GM23338 (cell line): ENCODE measurements around the gene EXOC6.

Experiments
- CREB1 ChIP-seq: fragments of 250-450 bp; sonication (Bioruptor Pico); IDR thresholded peaks from 2 replicates; pipeline ENCODE4 v1.5.0; 2020; ENCODE audit warnings: low read depth, mild to moderate bottlenecking, moderate library complexity
- ETS1 ChIP-seq: IDR thresholded peaks from 2 replicates; pipeline ENCODE4 v1.6.1; 2016; ENCODE audit warnings: antibody characterized with exemption
- EZH2 ChIP-seq: fragments of 200-600 bp; sonication (generic); IDR thresholded peaks from one replicate; pipeline ENCODE4 v1.8.0; 2017; ENCODE audit warnings: antibody characterized with exemption, mild to moderate bottlenecking, low read depth; ENCODE audit not compliant: unreplicated experiment
- EZH2phosphoT487 ChIP-seq: fragments of 200-600 bp; sonication (generic); IDR thresholded peaks from one replicate; pipeline ENCODE4 v1.8.1; 2018; ENCODE audit warnings: antibody characterized with exemption; ENCODE audit not compliant: unreplicated experiment
- POLR2AphosphoS5 ChIP-seq: IDR thresholded peaks from 2 replicates; pipeline ENCODE4 v1.6.1; 2016; ENCODE audit warnings: antibody characterized with exemption, low read depth
- ZNF114 ChIP-seq: fragments of 250-450 bp; sonication (Bioruptor Pico); IDR thresholded peaks from 2 replicates; pipeline ENCODE4 v1.5.0; 2020; ENCODE audit warnings: mild to moderate bottlenecking, moderate library complexity
- ZNF462 ChIP-seq: fragments of 250-450 bp; sonication (Bioruptor Pico); IDR thresholded peaks from 2 replicates; pipeline ENCODE4 v1.5.0; 2020; ENCODE audit warnings: mild to moderate bottlenecking, moderate library complexity
- TF ChIP-seq, protein P1 (sequence below), 2 experiments: fragments of 200-600 bp in 1 of 2; sonication (generic) in 1 of 2; conservative IDR thresholded peaks; 2 replicates each; pipeline versions ENCODE4 v1.5.1 to v1.6.1; 2016 to 2017; ENCODE audit warnings: antibody characterized with exemption in 2 of 2, low read depth in 2 of 2, mild to moderate bottlenecking in 2 of 2, moderate library complexity in 1 of 2
- TF ChIP-seq, protein P2 (sequence below): IDR thresholded peaks from one replicate; pipeline ENCODE4 v1.6.1; 2018; ENCODE audit warnings: antibody characterized with exemption; ENCODE audit not compliant: unreplicated experiment

DNA sequence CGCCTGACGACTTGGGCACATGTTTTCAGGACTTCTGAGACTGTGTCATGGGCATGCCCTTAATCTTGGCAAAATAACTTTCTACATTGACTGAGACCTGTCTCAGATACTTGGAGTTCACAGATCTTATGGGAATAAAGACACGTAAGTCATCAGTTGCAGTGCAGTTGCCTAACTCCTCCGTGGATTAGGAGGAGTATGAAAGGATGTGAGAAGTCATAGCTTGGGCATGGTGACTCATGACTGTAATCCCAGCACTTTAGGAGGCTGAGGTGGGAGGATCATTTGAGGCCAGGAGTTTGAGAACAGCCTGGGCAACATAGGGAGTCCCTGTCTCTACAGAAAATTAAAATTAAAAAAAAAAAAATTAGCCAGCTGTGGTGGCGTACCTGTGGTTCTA, 49.6 kb downstream of the EXOC6 start:
- TF ChIP-seq POLR2AphosphoS5, result no peak
- TF ChIP-seq ZNF114 (CRISPR knock-in tag), result no peak
- TF ChIP-seq ETS1, result no peak
- TF ChIP-seq, protein P1, sequence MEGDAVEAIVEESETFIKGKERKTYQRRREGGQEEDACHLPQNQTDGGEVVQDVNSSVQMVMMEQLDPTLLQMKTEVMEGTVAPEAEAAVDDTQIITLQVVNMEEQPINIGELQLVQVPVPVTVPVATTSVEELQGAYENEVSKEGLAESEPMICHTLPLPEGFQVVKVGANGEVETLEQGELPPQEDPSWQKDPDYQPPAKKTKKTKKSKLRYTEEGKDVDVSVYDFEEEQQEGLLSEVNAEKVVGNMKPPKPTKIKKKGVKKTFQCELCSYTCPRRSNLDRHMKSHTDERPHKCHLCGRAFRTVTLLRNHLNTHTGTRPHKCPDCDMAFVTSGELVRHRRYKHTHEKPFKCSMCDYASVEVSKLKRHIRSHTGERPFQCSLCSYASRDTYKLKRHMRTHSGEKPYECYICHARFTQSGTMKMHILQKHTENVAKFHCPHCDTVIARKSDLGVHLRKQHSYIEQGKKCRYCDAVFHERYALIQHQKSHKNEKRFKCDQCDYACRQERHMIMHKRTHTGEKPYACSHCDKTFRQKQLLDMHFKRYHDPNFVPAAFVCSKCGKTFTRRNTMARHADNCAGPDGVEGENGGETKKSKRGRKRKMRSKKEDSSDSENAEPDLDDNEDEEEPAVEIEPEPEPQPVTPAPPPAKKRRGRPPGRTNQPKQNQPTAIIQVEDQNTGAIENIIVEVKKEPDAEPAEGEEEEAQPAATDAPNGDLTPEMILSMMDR (conservative IDR thresholded peaks at IDR 0.05; ENCODE audit: low read depth in 2 of 2), result no peak
- TF ChIP-seq EZH2phosphoT487, result no peak
- no peak for TF ChIP-seq CREB1 (CRISPR knock-in tag)
- TF ChIP-seq EZH2, result no peak
- no peak for TF ChIP-seq ZNF462 (CRISPR knock-in tag)
- TF ChIP-seq, protein P2, sequence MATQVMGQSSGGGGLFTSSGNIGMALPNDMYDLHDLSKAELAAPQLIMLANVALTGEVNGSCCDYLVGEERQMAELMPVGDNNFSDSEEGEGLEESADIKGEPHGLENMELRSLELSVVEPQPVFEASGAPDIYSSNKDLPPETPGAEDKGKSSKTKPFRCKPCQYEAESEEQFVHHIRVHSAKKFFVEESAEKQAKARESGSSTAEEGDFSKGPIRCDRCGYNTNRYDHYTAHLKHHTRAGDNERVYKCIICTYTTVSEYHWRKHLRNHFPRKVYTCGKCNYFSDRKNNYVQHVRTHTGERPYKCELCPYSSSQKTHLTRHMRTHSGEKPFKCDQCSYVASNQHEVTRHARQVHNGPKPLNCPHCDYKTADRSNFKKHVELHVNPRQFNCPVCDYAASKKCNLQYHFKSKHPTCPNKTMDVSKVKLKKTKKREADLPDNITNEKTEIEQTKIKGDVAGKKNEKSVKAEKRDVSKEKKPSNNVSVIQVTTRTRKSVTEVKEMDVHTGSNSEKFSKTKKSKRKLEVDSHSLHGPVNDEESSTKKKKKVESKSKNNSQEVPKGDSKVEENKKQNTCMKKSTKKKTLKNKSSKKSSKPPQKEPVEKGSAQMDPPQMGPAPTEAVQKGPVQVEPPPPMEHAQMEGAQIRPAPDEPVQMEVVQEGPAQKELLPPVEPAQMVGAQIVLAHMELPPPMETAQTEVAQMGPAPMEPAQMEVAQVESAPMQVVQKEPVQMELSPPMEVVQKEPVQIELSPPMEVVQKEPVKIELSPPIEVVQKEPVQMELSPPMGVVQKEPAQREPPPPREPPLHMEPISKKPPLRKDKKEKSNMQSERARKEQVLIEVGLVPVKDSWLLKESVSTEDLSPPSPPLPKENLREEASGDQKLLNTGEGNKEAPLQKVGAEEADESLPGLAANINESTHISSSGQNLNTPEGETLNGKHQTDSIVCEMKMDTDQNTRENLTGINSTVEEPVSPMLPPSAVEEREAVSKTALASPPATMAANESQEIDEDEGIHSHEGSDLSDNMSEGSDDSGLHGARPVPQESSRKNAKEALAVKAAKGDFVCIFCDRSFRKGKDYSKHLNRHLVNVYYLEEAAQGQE, result no peak
